ENCODE data around the gene SUPT20H.

DNA sequence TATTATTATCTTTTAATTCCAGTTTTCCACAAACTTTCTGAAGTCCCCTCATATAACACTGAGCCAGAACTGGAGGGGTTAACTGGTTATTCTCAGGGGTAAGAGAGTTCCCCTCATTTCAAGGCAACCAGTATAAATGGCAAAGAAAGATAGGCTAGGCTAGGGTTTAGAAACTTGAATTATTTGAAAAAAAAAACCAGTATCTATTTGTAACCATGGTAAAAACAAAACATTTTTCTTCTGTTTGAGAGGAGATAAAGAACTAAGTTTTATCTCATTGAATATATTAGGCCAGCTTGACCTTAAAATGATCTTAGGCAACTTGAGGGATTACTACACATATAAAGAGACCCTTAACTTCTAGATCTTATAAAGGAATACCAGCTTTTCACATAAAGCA lies 19.6 kb downstream of the SUPT20H start:
- no peak for TF ChIP-seq POLR2A (IDR thresholded peaks at IDR 0.05)
- TF ChIP-seq, protein P1, sequence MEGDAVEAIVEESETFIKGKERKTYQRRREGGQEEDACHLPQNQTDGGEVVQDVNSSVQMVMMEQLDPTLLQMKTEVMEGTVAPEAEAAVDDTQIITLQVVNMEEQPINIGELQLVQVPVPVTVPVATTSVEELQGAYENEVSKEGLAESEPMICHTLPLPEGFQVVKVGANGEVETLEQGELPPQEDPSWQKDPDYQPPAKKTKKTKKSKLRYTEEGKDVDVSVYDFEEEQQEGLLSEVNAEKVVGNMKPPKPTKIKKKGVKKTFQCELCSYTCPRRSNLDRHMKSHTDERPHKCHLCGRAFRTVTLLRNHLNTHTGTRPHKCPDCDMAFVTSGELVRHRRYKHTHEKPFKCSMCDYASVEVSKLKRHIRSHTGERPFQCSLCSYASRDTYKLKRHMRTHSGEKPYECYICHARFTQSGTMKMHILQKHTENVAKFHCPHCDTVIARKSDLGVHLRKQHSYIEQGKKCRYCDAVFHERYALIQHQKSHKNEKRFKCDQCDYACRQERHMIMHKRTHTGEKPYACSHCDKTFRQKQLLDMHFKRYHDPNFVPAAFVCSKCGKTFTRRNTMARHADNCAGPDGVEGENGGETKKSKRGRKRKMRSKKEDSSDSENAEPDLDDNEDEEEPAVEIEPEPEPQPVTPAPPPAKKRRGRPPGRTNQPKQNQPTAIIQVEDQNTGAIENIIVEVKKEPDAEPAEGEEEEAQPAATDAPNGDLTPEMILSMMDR (IDR thresholded peaks at IDR 0.05), result no peak

Measured in adrenal gland (tissue), 5 donors.